NOMO-1 treated with dmso at 0.1 percent for 144 hours (cell line): ENCODE data around the gene GPX5.
"Not testable (repeated sequence)": the region's sequence is repeated elsewhere in the genome, so short reads cannot be mapped to it uniquely, and the experiment has no call there.

ENCODE experiments used
- DNase-seq: peaks from one replicate; lab custom pipeline; 2025; ENCODE audit not compliant: unreplicated experiment; lab: John Stamatoyannopoulos, UW

GPX5 gene

GRCh38 chr6:28511628-28512300 is 13.9 kb upstream of the GPX5 start:
- no peak for DNase-seq

- not testable (repeated sequence) for DNase-seq
Measured at GRCh38 chr6:28512387-28512786, 13.3 kb upstream of the GPX5 start.

DNA sequence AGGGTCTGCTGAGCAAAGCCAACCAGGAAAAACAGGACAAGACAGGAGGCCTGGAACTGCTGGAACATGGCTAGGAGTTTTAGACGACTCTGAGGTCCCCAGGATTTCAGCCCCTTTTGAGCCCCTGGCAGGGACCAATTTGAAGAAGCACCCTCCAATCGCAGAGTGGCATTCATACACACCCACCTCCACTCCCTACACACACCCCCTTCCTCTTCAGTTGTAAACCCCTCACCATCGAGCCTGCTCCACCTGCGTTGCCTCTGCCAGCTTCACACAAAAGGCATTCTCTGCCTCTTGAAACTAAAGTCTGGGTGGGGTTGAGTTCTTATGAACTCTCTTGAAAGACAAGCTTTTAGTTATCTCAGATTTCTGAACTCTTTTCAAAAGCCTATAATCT is 10.0 kb upstream of the GPX5 start, which contains the start of gene GPX6:
Gene GPX6, minus strand, starts transcription at position 118 of the 400 bp plus-strand sequence. Its CDS starts 50 bp downstream, at position 68.
- no peak for DNase-seq

DNA sequence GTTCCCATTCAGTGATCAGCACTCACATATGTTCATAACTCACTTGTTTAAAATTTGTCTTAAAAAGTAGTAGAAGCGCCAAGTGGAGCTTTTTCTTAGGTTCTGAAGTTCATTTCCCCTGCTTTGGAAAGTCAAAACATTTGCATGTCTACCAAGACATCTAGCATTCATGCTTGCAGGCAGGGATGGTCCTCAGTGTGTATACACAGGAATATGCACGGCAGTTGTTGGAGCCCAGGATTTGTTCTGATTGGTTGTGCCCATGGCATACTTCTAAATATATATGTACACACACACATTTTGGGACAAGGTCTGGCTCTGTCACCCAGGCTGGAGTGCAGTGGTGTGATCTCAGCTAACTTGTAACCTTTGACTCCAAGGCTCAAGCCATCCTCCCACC is 7.7 kb upstream of the GPX5 start:
- no peak for DNase-seq

- DNase-seq, result no peak
Measured at GRCh38 chr6:28522594-28523240, 3.0 kb upstream of the GPX5 start.

DNA sequence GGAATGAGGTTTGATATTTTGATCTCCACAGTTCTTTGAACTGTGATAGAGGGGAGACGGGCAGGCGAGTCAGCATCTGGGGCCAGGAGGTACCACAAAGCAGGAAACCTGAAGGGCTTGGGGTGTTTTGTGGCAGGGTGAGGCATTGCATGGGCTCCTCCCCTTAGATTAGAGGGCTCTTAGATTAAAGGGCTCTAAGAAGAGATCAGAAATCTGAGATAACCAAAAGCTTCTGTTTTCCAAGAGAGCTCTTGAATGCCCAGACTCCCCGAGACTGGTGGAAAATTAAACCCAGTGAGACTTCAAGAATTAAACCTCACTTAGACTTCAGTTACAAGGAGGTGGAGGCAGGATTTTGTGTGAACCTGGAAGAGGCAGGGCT is 2.4 kb upstream of the GPX5 start:
- DNase-seq, result no peak

DNA sequence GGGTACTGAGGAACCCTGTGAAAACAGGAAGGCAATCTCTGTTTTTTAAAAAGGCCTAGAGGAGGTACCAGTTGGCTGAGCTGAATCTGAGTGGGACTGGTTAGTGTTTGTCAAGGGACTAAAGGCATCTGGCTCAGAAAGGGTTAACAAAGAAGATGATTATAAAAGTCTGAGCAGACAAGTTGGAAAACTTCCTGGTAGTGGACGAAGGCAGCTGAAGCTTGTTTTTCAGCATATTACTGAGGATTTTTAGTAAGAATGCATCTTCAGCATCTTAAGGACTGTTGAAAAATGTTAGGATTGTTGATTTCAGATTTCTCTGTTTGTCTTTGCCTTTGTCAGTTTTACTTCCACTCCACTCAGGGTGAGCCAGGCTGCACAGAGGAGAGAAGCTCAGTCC is 5.1 kb downstream of the GPX5 start:
- no peak for DNase-seq

- no peak for DNase-seq
Measured at GRCh38 chr6:28531479-28532128, 5.9 kb downstream of the GPX5 start.

GRCh38 chr6:28534306-28534705 is 8.6 kb downstream of the GPX5 start:
- no peak for DNase-seq

DNA sequence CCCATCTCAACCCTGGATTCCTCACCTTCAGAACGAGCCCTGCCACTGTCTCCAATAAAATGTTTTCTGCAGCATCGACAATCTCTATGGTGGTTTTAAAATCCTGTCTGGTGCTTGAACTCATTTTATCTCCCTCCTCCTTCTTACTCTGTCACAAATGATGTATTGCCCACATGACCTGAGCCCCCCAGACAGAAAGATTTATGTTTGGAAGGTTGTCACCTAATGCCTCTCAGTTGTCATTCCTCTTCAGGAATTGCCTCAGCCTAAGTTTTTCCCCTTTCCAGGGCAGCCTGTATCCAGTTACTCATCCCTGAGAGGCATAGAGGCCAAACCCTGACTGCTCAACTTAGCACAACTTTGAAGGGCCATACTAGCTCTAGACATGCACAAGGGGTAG is 9.2 kb downstream of the GPX5 start:
- no peak for DNase-seq

GRCh38 chr6:28537065-28537464 is 11.4 kb downstream of the GPX5 start:
- no peak for DNase-seq

GRCh38 chr6:28537509-28538140 is 11.9 kb downstream of the GPX5 start:
- DNase-seq, result no peak

GRCh38 chr6:28541996-28542395 is 16.3 kb downstream of the GPX5 start:
- no peak for DNase-seq

GRCh38 chr6:28542440-28543296 is 17.0 kb downstream of the GPX5 start:
- peak; percentile 35 for DNase-seq

DNA sequence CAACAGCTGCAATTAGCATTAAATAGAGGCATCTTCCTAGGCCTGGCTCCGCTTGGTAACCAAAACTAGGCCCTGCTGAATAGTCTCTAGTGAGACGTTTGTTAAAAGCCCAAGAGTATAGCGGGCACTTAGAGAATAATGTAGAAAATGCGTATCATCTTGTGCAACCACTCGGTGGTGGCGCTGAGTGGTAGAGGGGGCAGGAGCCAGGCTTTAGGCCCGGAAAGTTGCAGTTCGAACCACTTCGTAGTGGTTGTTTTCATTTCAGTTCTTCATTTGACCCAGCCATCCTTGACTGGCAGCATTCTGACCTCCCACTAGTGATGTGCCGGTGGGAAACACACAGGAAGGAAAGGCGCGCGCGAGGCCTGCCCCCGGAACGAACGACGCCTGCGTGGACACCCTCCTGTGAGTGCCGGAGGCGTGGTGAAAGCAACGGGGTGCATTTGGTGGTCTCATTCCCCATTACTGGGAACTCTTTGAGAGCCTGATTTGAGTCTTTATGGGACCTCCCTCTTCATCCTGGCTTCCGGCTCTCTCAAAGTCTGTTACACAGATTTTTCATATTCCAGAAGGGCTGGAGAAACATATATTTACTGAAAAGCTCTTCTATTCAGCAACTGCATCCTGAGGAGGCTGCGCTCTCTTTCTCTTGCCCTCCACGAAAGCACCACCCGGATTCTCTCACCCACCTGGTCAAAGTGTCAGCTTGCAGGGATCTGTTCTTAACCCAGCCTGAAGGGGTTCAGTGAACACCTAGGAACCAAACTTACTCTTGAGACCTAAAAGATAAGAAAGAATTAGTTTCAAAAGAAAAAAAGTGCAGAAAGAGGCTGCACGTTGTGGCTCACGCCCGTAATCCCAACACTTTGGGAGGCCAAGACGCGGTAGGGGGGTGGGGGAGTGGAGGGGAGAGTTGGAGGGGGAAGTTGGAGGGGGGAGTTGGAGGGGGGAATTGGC is 18.2 kb downstream of the GPX5 start:
- DNase-seq, result peak; percentile 21

GRCh38 chr6:28545955-28546354 is 20.3 kb downstream of the GPX5 start:
- no peak for DNase-seq

GRCh38 chr6:28547003-28547402 is 21.3 kb downstream of the GPX5 start:
- not testable (repeated sequence) for DNase-seq

- no peak for DNase-seq
Measured at GRCh38 chr6:28551891-28552666, 26.4 kb downstream of the GPX5 start.

GRCh38 chr6:28553384-28553985 is 27.8 kb downstream of the GPX5 start:
- DNase-seq, result no peak
